KMS-11 (cell line): ENCODE measurements around the gene ARL13B.
A peak's percentile ranks its signal among the peaks of the same experiment; 100 is the strongest.
"Not testable (repeated sequence)": the region's sequence is repeated elsewhere in the genome, so short reads cannot be mapped to it uniquely, and the experiment has no call there.

ENCODE experiments used
- H2AFZ ChIP-seq: fragments of 200-600 bp; sonication (generic); 2 replicates; pipeline ENCODE4 v1.6.1; 2016; ENCODE audit warnings: antibody characterized with exemption, mixed run types, low read depth
- H3K27ac ChIP-seq: fragments of 200-600 bp; sonication (generic); 2 replicates; pipeline ENCODE4 v1.6.1; 2016; ENCODE audit warnings: mild to moderate bottlenecking, mixed run types
- H3K27me3 ChIP-seq: fragments of 200-600 bp; sonication (generic); 2 replicates; pipeline ENCODE4 v1.6.1; 2017; ENCODE audit warnings: mild to moderate bottlenecking, low read depth, mixed run types, moderate library complexity; ENCODE audit not compliant: insufficient read depth
- H3K36me3 ChIP-seq: fragments of 200-600 bp; sonication (generic); 2 replicates; pipeline ENCODE4 v1.6.1; 2017; ENCODE audit warnings: mild to moderate bottlenecking, mixed run types; ENCODE audit not compliant: insufficient read depth
- H3K4me1 ChIP-seq: fragments of 200-600 bp; sonication (generic); 2 replicates; pipeline ENCODE4 v1.6.1; 2016; ENCODE audit warnings: mild to moderate bottlenecking, low read depth, mixed run types; ENCODE audit not compliant: poor library complexity, severe bottlenecking
- H3K4me2 ChIP-seq: fragments of 200-600 bp; sonication (generic); 2 replicates; pipeline ENCODE4 v1.7.0; 2016; ENCODE audit warnings: mild to moderate bottlenecking, mixed run types
- H3K4me3 ChIP-seq: fragments of 200-600 bp; sonication (generic); IDR thresholded peaks from 2 replicates; pipeline ENCODE4 v1.6.1; 2017; ENCODE audit warnings: low read depth, low read length, mixed read lengths; ENCODE audit not compliant: insufficient read depth
- H3K79me2 ChIP-seq: fragments of 200-600 bp; sonication (generic); 2 replicates; pipeline ENCODE4 v1.6.1; 2016; ENCODE audit warnings: low read depth, mixed run types; ENCODE audit not compliant: insufficient read depth
- H3K9ac ChIP-seq: fragments of 200-600 bp; sonication (generic); 2 replicates; pipeline ENCODE4 v1.6.1; 2016; ENCODE audit warnings: mild to moderate bottlenecking, mixed run types
- H4K20me1 ChIP-seq: fragments of 200-600 bp; sonication (generic); 2 replicates; pipeline ENCODE4 v1.6.1; 2016; ENCODE audit warnings: mild to moderate bottlenecking, mixed run types; ENCODE audit not compliant: insufficient read depth
- TF ChIP-seq, protein P1 (sequence below): fragments of 200-600 bp; sonication (generic); conservative IDR thresholded peaks from 2 replicates; pipeline ENCODE4 v1.6.1; 2017; ENCODE audit warnings: low read depth, mild to moderate bottlenecking, antibody characterized with exemption, low read length, moderate library complexity, mixed read lengths

Gene ARL13B

DNA sequence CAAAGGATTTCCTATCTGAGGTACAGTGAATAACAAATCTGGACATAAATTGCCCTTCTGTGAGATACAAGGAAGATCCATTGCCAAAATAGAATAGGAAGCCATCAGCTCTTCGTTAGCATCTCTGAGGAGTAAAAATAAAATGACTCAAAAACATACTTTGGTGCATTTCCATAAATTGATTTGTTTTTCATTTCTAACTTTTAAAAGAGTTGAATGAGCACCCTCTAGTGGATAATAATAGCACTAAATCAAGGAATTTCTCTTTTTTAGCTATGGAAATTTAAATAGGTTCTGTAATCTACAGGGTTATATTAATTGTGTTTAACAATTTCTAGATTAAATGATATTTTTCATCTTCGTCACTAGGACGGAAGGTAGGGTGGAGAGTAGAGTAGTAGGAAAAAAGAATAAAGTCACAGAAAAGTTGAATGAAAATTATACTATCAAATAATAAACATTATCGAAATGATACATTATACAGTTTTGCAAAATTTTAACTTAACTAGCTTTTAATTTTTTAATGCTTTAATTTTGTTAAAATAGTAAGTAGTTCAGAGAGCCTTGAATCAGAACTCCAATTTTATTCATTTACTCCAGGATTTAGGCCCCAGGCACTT lies 89.3 kb downstream of the ARL13B start:
- Histone ChIP-seq H3K9ac (no peak overlapping the region), H3K4me3 (no peak overlapping the region), H3K4me1 (peaks cover 37% of the 10 kb centered on the region), H3K36me3 (no peaks in the 10 kb centered on the region), H3K79me2 (0 out of 2 replicates have a peak, but pooled peaks cover 5% of the 10 kb centered on the region), H2AFZ (no peak overlapping the region), H3K27me3 (no peaks in the 10 kb centered on the region), H4K20me1 (no peaks in the 10 kb centered on the region), H3K27ac (no peak overlapping the region), H3K4me2 (no peak overlapping the region)
- TF ChIP-seq, protein P1, sequence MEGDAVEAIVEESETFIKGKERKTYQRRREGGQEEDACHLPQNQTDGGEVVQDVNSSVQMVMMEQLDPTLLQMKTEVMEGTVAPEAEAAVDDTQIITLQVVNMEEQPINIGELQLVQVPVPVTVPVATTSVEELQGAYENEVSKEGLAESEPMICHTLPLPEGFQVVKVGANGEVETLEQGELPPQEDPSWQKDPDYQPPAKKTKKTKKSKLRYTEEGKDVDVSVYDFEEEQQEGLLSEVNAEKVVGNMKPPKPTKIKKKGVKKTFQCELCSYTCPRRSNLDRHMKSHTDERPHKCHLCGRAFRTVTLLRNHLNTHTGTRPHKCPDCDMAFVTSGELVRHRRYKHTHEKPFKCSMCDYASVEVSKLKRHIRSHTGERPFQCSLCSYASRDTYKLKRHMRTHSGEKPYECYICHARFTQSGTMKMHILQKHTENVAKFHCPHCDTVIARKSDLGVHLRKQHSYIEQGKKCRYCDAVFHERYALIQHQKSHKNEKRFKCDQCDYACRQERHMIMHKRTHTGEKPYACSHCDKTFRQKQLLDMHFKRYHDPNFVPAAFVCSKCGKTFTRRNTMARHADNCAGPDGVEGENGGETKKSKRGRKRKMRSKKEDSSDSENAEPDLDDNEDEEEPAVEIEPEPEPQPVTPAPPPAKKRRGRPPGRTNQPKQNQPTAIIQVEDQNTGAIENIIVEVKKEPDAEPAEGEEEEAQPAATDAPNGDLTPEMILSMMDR, result peak; percentile 77

GRCh38 chr3:94070341-94070911 lies 90.5 kb downstream of the ARL13B start:
- H3K27ac ChIP-seq, result no peak overlapping the region
- H4K20me1 ChIP-seq, result no peaks in the 10 kb centered on the region
- H3K4me2 ChIP-seq, result no peak overlapping the region
- H3K79me2 ChIP-seq, result 0 out of 2 replicates have a peak, but pooled peaks cover 5% of the 10 kb centered on the region
- peaks cover 37% of the 10 kb centered on the region for H3K4me1 ChIP-seq
- no peaks in the 10 kb centered on the region for H3K36me3 ChIP-seq
- H2AFZ ChIP-seq, result no peak overlapping the region
- H3K4me3 ChIP-seq, result no peak overlapping the region
- TF ChIP-seq, protein P1, result no peak
- no peaks in the 10 kb centered on the region for H3K27me3 ChIP-seq
- H3K9ac ChIP-seq, result no peak overlapping the region

- TF ChIP-seq, protein P1, result no peak
- Histone ChIP-seq H4K20me1 (no peaks in the 10 kb centered on the region), H3K4me3 (no peak overlapping the region), H3K36me3 (no peaks in the 10 kb centered on the region), H3K27me3 (no peaks in the 10 kb centered on the region), H3K4me1 (peaks cover 37% of the 10 kb centered on the region), H3K79me2 (0 out of 2 replicates have a peak, but pooled peaks cover 5% of the 10 kb centered on the region), H3K9ac (no peak overlapping the region), H3K27ac (no peak overlapping the region), H3K4me2 (no peak overlapping the region), H2AFZ (no peak overlapping the region)
Measured at GRCh38 chr3:94071713-94072284, 91.8 kb downstream of the ARL13B start.

DNA sequence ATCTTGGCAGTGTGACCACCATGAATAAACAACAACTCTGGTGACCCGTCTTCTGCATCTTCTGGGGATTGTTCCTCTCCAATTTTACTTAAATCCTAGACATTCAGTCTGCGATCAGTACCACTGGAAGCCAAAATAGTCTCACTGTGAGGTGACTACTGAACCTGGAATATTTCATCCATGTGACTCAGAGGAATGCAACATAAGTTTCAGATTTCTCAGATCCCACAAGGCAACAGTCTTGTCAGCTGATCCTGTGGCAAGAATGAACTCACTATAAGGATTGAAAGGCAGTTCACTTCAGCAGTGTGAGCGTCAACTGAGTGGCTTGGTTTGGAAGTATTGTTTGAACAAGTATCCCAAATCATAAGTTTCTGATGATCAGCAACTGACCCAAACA lies 96.1 kb downstream of the ARL13B start:
- Histone ChIP-seq H3K4me2 (no peak overlapping the region), H3K4me1 (peaks cover 13% of the 10 kb centered on the region), H2AFZ (no peak overlapping the region), H3K79me2 (0 out of 2 replicates have a peak, but pooled peaks cover 3% of the 10 kb centered on the region), H3K4me3 (no peak overlapping the region), H3K27ac (no peak overlapping the region), H4K20me1 (no peaks in the 10 kb centered on the region), H3K27me3 (no peaks in the 10 kb centered on the region), H3K36me3 (no peaks in the 10 kb centered on the region), H3K9ac (no peak overlapping the region)
- TF ChIP-seq, protein P1, result no peak

DNA sequence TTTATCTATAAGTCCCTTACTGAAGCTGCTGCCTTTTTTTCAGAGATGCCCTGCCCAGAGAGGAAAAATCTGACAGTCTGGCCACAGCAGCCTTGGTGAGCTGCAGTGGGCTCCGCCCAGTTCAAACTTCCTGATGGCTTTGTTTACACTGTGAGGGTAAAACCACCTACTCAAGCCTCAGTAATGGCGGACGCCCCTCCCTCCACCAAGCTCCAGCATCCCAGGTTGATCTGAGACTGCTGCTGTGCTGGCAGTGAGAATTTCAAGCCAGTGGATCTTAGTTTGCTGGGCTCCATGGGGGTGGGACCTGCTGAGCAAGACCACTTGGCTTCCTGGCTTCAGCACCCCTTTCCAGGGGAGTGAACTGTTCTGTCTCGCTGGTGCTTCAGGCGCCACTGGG lies 100.6 kb downstream of the ARL13B start:
- H3K27me3 ChIP-seq, H3K27ac ChIP-seq, H3K9ac ChIP-seq, H4K20me1 ChIP-seq, H3K4me3 ChIP-seq, H2AFZ ChIP-seq, H3K4me2 ChIP-seq, H3K79me2 ChIP-seq, H3K36me3 ChIP-seq: not testable (repeated sequence)
- peaks cover 18% of the 10 kb centered on the region for H3K4me1 ChIP-seq
